Measurements from ENCODE around the gene ZBTB16. TPM values are rescaled to one million over a fixed set of nuclear protein-coding genes. Genes with fewer than 3 reads are reported as not detected.

The ZBTB16 gene
- total RNA-seq, 1 donor from 2014 or later, result 64.5 TPM

DNA sequence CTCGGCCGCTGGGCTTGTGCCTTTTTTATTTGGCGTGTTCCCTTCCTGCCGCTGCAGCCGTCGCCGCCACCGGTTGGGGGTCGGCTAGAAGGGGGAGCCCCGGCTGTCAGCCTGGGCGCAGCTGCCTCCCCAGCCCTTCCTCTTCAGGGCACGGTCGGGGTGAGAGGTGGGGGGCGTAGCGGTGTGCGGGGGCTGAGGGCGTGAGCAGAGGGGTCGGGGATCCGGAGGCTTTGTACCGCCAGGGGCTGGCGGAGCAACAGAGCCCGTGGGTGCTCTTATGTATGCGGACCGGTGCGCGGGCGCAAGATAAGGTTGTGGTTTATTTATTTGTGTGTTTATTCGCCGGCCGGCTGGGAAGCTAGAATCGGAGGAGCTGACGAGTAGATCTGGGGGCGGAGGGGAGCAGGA, 477 bp downstream of the ZBTB16 start:
- TF ChIP-seq, protein P1, sequence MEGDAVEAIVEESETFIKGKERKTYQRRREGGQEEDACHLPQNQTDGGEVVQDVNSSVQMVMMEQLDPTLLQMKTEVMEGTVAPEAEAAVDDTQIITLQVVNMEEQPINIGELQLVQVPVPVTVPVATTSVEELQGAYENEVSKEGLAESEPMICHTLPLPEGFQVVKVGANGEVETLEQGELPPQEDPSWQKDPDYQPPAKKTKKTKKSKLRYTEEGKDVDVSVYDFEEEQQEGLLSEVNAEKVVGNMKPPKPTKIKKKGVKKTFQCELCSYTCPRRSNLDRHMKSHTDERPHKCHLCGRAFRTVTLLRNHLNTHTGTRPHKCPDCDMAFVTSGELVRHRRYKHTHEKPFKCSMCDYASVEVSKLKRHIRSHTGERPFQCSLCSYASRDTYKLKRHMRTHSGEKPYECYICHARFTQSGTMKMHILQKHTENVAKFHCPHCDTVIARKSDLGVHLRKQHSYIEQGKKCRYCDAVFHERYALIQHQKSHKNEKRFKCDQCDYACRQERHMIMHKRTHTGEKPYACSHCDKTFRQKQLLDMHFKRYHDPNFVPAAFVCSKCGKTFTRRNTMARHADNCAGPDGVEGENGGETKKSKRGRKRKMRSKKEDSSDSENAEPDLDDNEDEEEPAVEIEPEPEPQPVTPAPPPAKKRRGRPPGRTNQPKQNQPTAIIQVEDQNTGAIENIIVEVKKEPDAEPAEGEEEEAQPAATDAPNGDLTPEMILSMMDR (IDR thresholded peaks at IDR 0.05; ENCODE audit: borderline replicate concordance), result peak; percentile 30
- Histone ChIP-seq H3K27me3 (ENCODE audit: low read depth) (no peaks in the 10 kb centered on the region), H3K9me3 (replicated peaks) (no peaks in the 10 kb centered on the region), H3K36me3 (peaks cover 35% of the 10 kb centered on the region), H3K27ac (replicated peaks) (peak overlapping the region; percentile 100), H3K4me1 (peaks cover 86% of the 10 kb centered on the region), H3K4me3 (peak overlapping the region; percentile 100)
- intact Hi-C loops (cut with micrococcal nuclease), result loop anchor here (10.0 kb wide), 1 partner anchor 125 kb away; no protein-coding TSS in a partner anchor
- DNase-seq, result peak; percentile 45

- intact Hi-C loops (cut with micrococcal nuclease), result no loop called here
- Histone ChIP-seq H3K27ac (replicated peaks) (peak overlapping the region; percentile 100), H3K27me3 (ENCODE audit: low read depth) (no peaks in the 10 kb centered on the region), H3K4me3 (peak overlapping the region; percentile 100), H3K9me3 (replicated peaks) (no peaks in the 10 kb centered on the region), H3K36me3 (peaks cover 40% of the 10 kb centered on the region), H3K4me1 (peaks cover 92% of the 10 kb centered on the region)
- TF ChIP-seq, protein P1 (IDR thresholded peaks at IDR 0.05; ENCODE audit: borderline replicate concordance), result no peak
- peak; percentile 57 for DNase-seq
Observed at GRCh38 chr11:114060392-114061047, 1.0 kb downstream of the ZBTB16 start.

DNA sequence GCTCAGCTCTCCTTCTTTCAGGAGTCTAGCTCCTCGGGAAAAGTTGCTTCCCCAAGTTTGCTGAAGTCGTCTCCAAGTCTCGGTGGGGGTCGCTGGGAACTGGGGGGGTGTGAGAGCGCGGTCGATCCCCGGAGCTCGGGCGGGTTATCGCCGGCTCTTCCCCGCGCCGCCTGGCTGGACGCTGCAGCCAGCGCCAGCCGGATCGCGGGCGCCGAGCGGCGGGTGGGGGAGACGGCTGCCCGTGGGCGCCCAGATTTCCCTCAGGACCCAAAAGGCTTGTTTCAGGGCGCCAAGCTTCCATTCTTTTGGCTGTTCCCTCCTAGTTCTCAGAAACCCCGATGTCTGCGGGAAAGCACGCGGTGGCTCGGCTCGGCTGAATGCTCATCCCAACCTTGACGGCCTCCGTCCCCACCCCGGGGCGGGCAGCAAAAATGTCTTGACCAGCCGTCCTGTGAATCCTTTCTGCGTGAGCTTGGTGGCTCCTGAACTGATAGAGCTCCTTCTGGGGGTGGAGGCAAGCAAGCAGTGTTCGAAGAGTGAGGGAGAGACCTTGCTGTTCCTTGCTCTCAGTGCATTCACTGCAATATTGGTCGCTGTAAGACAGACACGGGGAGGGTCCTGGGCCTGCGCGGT, 1.7 kb downstream of the ZBTB16 start:
- H3K4me1 ChIP-seq, result peaks cover 96% of the 10 kb centered on the region
- H3K36me3 ChIP-seq, result peaks cover 47% of the 10 kb centered on the region
- intact Hi-C loops (cut with micrococcal nuclease), result no loop called here
- H3K27ac ChIP-seq (replicated peaks), result peak overlapping the region; percentile 100
- H3K4me3 ChIP-seq, result peak overlapping the region; percentile 100
- TF ChIP-seq, protein P1 (IDR thresholded peaks at IDR 0.05; ENCODE audit: borderline replicate concordance), result no peak
- no peaks in the 10 kb centered on the region for H3K27me3 ChIP-seq (ENCODE audit: low read depth)
- no peaks in the 10 kb centered on the region for H3K9me3 ChIP-seq (replicated peaks)
- peak; percentile 47 for DNase-seq

GRCh38 chr11:114061681-114062049, 2.2 kb downstream of the ZBTB16 start:
- peak; percentile 56 for DNase-seq
- H3K9me3 ChIP-seq (replicated peaks), result no peaks in the 10 kb centered on the region
- peak overlapping the region; percentile 100 for H3K4me3 ChIP-seq
- H3K27me3 ChIP-seq (ENCODE audit: low read depth), result no peaks in the 10 kb centered on the region
- H3K4me1 ChIP-seq, result peaks cover 96% of the 10 kb centered on the region
- peaks cover 52% of the 10 kb centered on the region for H3K36me3 ChIP-seq
- TF ChIP-seq, protein P1 (IDR thresholded peaks at IDR 0.05; ENCODE audit: borderline replicate concordance), result no peak
- intact Hi-C loops (cut with micrococcal nuclease), result no loop called here
- H3K27ac ChIP-seq (replicated peaks), result peak overlapping the region; percentile 100

DNA sequence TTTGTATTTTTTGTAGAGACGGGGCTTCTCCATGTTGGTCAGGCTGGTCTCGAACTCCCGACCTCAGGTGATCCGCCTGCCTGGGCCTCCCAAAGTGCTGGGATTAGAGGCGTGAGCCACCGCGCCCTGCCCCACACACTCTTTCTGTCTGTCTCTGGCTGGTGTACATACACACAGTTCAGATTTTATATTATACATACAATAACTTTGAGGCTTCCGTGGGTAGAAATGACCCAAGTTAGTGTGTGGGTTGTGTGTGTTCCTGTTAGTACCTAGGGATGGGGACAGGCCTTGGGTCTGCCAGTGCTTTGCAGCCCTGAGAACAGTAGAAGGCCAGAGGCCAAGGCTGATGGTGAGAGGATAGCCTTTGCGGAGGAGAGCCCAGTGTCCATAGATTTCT, 2.8 kb downstream of the ZBTB16 start:
- intact Hi-C loops (cut with micrococcal nuclease), result no loop called here
- no peaks in the 10 kb centered on the region for H3K9me3 ChIP-seq (replicated peaks)
- no peak for DNase-seq
- H3K27me3 ChIP-seq (ENCODE audit: low read depth), result no peaks in the 10 kb centered on the region
- H3K27ac ChIP-seq (replicated peaks), result peak overlapping the region; percentile 100
- H3K4me1 ChIP-seq, result peaks cover 96% of the 10 kb centered on the region
- TF ChIP-seq, protein P1 (IDR thresholded peaks at IDR 0.05; ENCODE audit: borderline replicate concordance), result no peak
- H3K36me3 ChIP-seq, result peaks cover 58% of the 10 kb centered on the region
- peak overlapping the region; percentile 100 for H3K4me3 ChIP-seq
